Stomach (tissue), 19 donors: ENCODE data around the gene STAT5A. TPM values are rescaled to one million over a fixed set of nuclear protein-coding genes. Genes with fewer than 3 reads are reported as not detected.
A peak's percentile ranks its signal among the peaks of the same experiment; 100 is the strongest.
"Not testable (repeated sequence)": the region's sequence is repeated elsewhere in the genome, so short reads cannot be mapped to it uniquely, and the experiment has no call there.

ENCODE experiments used
- DNase-seq, 2 donors: peaks; one replicate each; pipeline versions ENCODE4 v3.0.0 to v3.0.0-alpha.2; 2013 to 2019
- H3K27ac ChIP-seq, 5 donors: fragments of 200-600 bp in 4 of 5; sonication (generic) in 4 of 5; one replicate each; pipeline ENCODE4 v1.5.1; 2013 to 2019; ENCODE audit warnings: mild to moderate bottlenecking in 1 of 5, moderate library complexity in 1 of 5
- H3K27me3 ChIP-seq, 3 donors: fragments of 200-600 bp; sonication (generic); one replicate each; pipeline ENCODE4 v1.5.1; 2017 to 2019; ENCODE audit warnings: mixed run types in 1 of 3
- H3K36me3 ChIP-seq, 4 donors: fragments of 200-600 bp; sonication (generic); 1 replicate in 3 of 4; 2 replicates in 1 of 4; pipeline ENCODE4 v1.5.1; 2016 to 2019
- H3K4me1 ChIP-seq, 4 donors: fragments of 200-600 bp; sonication (generic); one replicate each; pipeline ENCODE4 v1.5.1; 2016 to 2019
- H3K4me3 ChIP-seq, 4 donors: fragments of 200-600 bp; sonication (generic) in 3 of 4; one replicate each; pipeline ENCODE4 v1.5.1; 2016 to 2019; ENCODE audit warnings: mild to moderate bottlenecking in 1 of 4
- H3K9me3 ChIP-seq, 4 donors: fragments of 200-600 bp; sonication (generic); one replicate each; pipeline ENCODE4 v1.5.1; 2016 to 2019
- EP300 ChIP-seq: sonication (generic); formaldehyde crosslinking; IDR thresholded peaks from one replicate; pipeline ENCODE4 v1.6.1; 2017; ENCODE audit warnings: antibody characterized with exemption
- POLR2A ChIP-seq, 4 donors: fragments of 450-650 bp; IDR thresholded peaks; one replicate each; pipeline ENCODE4 v1.6.1; 2016; ENCODE audit warnings: antibody characterized with exemption in 4 of 4, control low read depth in 2 of 4, mild to moderate bottlenecking in 1 of 4, moderate library complexity in 1 of 4
- POLR2AphosphoS5 ChIP-seq, 3 donors: sonication (generic); formaldehyde crosslinking; IDR thresholded peaks; one replicate each; pipeline ENCODE4 v1.6.1; 2016; ENCODE audit warnings: antibody characterized with exemption in 3 of 3
- WGBS, 5 donors: extraction: QIAGEN DNeasy Blood & Tissue Kit in 3 of 5; methylation state at CpG; one replicate each; pipeline versions ENCODE4 v1.1.5 to v1.1.7; 2013 to 2018; 5-methylcytosine and 5-hydroxymethylcytosine counted together
- intact Hi-C: fragments of 100-400 bp; cut with DNase I; formaldehyde crosslinking; loops from one replicate; pipeline ENCODE4 v1.15.1; 2023; ENCODE audit warnings: low total_unique reads
- long read RNA-seq, 10 donors: transcript quantifications; one replicate each; lab custom pipeline, GENCODE V29; 2026
- polyA plus RNA-seq, 3 donors: library from polyadenylated mRNA; stranded (reverse); fragments of 200-250 nt; gene quantifications; one replicate each; pipeline ENCODE4 v1.2.3, GENCODE V29; 2013
- total RNA-seq, 5 donors: library from RNA; depleted of rRNA; stranded (reverse); fragments of >200 nt; gene quantifications; one replicate each; pipeline versions ENCODE4 v1.1.0 to v1.2.3, GENCODE V29; 2014 to 2016
- TF ChIP-seq, protein P1 (sequence below), 7 experiments: fragments of 450-650 bp in 4 of 7; fragments of 200-600 bp in 3 of 7; sonication (generic) in 3 of 7; IDR thresholded peaks; one replicate each; pipeline ENCODE4 v1.5.1; 2016 to 2019; ENCODE audit warnings: antibody characterized with exemption in 7 of 7, control low read depth in 2 of 7, mild to moderate bottlenecking in 1 of 7
- donor health status: healthy with polysubstance abuse.
- donor health status: Bipolar disorder and iron deficiency.
- donor health status: healthy.

Gene STAT5A
- 10 to 100 TPM; 16.2 to 81.7 (median 20.6) TPM for total RNA-seq
- 10 to 100 TPM in 2 of 3 donors, 1 to 10 TPM in 1; 9.6 to 10.5 (median 10.5) TPM for polyA plus RNA-seq
- long read RNA-seq, donor 1: 0 reads
- long read RNA-seq, donor 2, partial matches to known transcripts: 0 of 1 reads
- long read RNA-seq, donor 2, other reads (novel, unspliced or antisense): 0 of 1 reads
- long read RNA-seq, donor 3: 0 reads
- long read RNA-seq, donor 4: 0 reads
- long read RNA-seq, donor 5, partial matches to known transcripts: 68 of 81 reads
- long read RNA-seq, donor 5, other reads (novel, unspliced or antisense): 12 of 81 reads
- long read RNA-seq, donor 6, partial matches to known transcripts: 0 of 2 reads
- long read RNA-seq, donor 6, other reads (novel, unspliced or antisense): 0 of 2 reads
- long read RNA-seq, donor 7: 0 reads
- long read RNA-seq, donor 8, partial matches to known transcripts: 0 of 1 reads
- long read RNA-seq, donor 8, other reads (novel, unspliced or antisense): 0 of 1 reads
- long read RNA-seq, donor 9: 0 reads
- long read RNA-seq, donor 10: 0 reads

DNA sequence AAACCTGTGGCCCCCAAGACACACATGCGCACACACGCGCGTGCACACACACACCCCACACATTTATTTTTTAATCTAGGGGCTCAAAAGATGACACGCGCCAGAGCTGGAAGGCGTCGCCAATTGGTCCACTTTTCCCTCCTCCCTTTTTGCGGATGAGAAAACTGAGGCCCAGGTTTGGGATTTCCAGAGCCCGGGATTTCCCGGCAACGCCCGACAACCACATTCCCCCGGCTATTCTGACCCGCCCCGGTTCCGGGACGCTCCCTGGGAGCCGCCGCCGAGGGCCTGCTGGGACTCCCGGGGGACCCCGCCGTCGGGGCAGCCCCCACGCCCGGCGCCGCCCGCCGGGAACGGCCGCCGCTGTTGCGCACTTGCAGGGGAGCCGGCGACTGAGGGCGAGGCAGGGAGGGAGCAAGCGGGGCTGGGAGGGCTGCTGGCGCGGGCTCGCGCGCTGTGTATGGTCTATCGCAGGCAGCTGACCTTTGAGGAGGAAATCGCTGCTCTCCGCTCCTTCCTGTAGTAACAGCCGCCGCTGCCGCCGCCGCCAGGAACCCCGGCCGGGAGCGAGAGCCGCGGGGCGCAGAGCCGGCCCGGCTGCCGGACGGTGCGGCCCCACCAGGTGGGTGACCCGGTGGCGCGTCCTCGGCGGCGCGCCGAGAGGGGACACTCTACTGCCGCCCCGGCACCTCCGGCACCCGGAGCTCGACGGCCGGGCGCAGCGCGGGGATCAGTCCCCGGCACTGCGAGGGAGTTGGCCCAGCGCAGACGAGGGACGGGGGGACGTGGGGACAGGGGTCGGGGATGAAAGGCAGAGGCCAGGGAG is at the start of gene STAT5A:
TSS of gene STAT5A (plus strand) at position 522 of the 826 bp plus-strand sequence. CDS start 914 bp downstream, outside the sequence.
- TF ChIP-seq POLR2A (IDR thresholded peaks at IDR 0.05): peak in 1 of 4 donors; percentile 8
- TF ChIP-seq, protein P1, sequence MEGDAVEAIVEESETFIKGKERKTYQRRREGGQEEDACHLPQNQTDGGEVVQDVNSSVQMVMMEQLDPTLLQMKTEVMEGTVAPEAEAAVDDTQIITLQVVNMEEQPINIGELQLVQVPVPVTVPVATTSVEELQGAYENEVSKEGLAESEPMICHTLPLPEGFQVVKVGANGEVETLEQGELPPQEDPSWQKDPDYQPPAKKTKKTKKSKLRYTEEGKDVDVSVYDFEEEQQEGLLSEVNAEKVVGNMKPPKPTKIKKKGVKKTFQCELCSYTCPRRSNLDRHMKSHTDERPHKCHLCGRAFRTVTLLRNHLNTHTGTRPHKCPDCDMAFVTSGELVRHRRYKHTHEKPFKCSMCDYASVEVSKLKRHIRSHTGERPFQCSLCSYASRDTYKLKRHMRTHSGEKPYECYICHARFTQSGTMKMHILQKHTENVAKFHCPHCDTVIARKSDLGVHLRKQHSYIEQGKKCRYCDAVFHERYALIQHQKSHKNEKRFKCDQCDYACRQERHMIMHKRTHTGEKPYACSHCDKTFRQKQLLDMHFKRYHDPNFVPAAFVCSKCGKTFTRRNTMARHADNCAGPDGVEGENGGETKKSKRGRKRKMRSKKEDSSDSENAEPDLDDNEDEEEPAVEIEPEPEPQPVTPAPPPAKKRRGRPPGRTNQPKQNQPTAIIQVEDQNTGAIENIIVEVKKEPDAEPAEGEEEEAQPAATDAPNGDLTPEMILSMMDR (IDR thresholded peaks at IDR 0.05): no peak
- no peak for TF ChIP-seq EP300
- peak; percentile 79 to 88 (median 84) for TF ChIP-seq POLR2AphosphoS5 (IDR thresholded peaks at IDR 0.05)
- peaks cover 0 to 20% (median 16%) of the 10 kb centered on the region in 4 donors for H3K36me3 ChIP-seq
- H3K9me3 ChIP-seq: no peaks in the 10 kb centered on the region
- H3K27me3 ChIP-seq: no peaks in the 10 kb centered on the region
- WGBS, 5 donors: 4 to 6% (median 4%) methylated on average over 29 to 88 of the region's 88 CpGs
- intact Hi-C loops: no loop called here
- peak within 1 kb of the TSS; percentile 69 to 75 (median 72) for H3K4me3 ChIP-seq
- H3K4me1 ChIP-seq: peaks cover 20 to 62% (median 45%) of the 10 kb centered on the region in 4 donors
- peak within 1 kb of the TSS; percentile 71 to 92 (median 87) for H3K27ac ChIP-seq
- DNase-seq: peak; percentile 89 to 96

DNA sequence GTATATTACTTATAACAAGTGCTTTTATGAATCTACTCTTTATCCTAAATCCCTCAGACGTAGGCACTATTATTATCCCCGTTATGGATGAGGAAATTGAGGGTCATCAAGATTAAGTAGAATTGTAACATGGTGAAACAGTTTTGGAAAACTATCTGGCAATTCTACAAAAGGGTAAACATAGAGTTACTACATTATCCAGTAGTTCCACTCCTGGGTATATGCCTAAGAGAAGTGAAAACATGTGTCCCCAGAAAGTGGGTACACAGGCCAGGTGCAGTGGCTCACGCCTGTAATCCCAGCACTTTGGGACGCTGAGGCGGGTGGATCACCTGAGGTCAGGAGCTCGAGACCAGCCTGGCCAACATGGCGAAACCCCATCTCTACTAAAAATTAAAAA is 48.7 kb upstream of the STAT5A start:
- H3K9me3 ChIP-seq, H3K4me3 ChIP-seq, intact Hi-C loops, DNase-seq, H3K36me3 ChIP-seq, H3K27me3 ChIP-seq, H3K27ac ChIP-seq: not testable (repeated sequence)
- 76 to 88% (median 80%) methylated on average over 7 of the region's 7 CpGs for WGBS, 5 donors
- H3K4me1 ChIP-seq: peaks cover 0 to 39% (median 16%) of the 10 kb centered on the region in 4 donors

- intact Hi-C loops: no loop called here
- Histone ChIP-seq H3K4me1 (peaks cover 0 to 35% (median 14%) of the 10 kb centered on the region in 4 donors), H3K36me3 (no peaks in the 10 kb centered on the region), H3K4me3 (no peak overlapping the region), H3K27ac (no peak overlapping the region), H3K27me3 (no peaks in the 10 kb centered on the region), H3K9me3 (no peaks in the 10 kb centered on the region)
- no peak for TF ChIP-seq POLR2A (IDR thresholded peaks at IDR 0.05)
- no peak for TF ChIP-seq EP300
- TF ChIP-seq, protein P1 (IDR thresholded peaks at IDR 0.05): no peak
- TF ChIP-seq POLR2AphosphoS5 (IDR thresholded peaks at IDR 0.05): no peak
- WGBS, 5 donors: 85 to 97% (median 89%) methylated on average over 5 of the region's 5 CpGs
- no peak for DNase-seq
Observed at GRCh38 chr17:42240201-42240600, 48.1 kb upstream of the STAT5A start.

GRCh38 chr17:42240863-42241262 is 47.4 kb upstream of the STAT5A start:
- DNase-seq, intact Hi-C loops, H3K27ac ChIP-seq, H3K4me3 ChIP-seq, H3K9me3 ChIP-seq, H3K27me3 ChIP-seq, H3K36me3 ChIP-seq: not testable (repeated sequence)
- WGBS, 5 donors: 72 to 80% (median 74%) methylated on average over 4 of the region's 4 CpGs
- H3K4me1 ChIP-seq: peaks cover 0 to 30% (median 16%) of the 10 kb centered on the region in 4 donors

GRCh38 chr17:42241871-42242270 is 46.4 kb upstream of the STAT5A start:
- Histone ChIP-seq H3K4me1 (peaks cover 0 to 32% (median 18%) of the 10 kb centered on the region in 4 donors), H3K9me3 (no peaks in the 10 kb centered on the region), H3K4me3 (no peak overlapping the region), H3K27me3 (no peaks in the 10 kb centered on the region), H3K36me3 (no peaks in the 10 kb centered on the region), H3K27ac (no peak overlapping the region)
- intact Hi-C loops: no loop called here
- 91 to 96% (median 93%) methylated on average over 1 of the region's 1 CpG for whole genome bisulfite sequencing, 5 donors
- TF ChIP-seq, protein P1 (IDR thresholded peaks at IDR 0.05): no peak
- DNase-seq: no peak
